ENCODE results near the gene ARHGAP29. TPM values are rescaled to one million over a fixed set of nuclear protein-coding genes. Genes with fewer than 3 reads are reported as not detected.

The ARHGAP29 gene
- total and polyA plus RNA-seq, 3 donors from 2014 or later = 24.9 to 41.7 (median 34.7) TPM

- Histone ChIP-seq H3K36me3 (ENCODE audit: low read depth, missing control alignments) (no peaks in the 10 kb centered on the region), H3K4me1 (peaks cover 5% of the 10 kb centered on the region), H3K27me3 (no peaks in the 10 kb centered on the region), H3K4me3 (no peak overlapping the region), H3K27ac (no peak overlapping the region), H3K9me3 (no peaks in the 10 kb centered on the region)
- WGBS, 2 donors = 52 to 65% methylated on average over 4 of the region's 4 CpGs
- intact Hi-C loops (cut with DNase I; ENCODE audit: low total_unique reads) = no loop called here
- DNase-seq = no peak
- TF ChIP-seq POLR2A (IDR thresholded peaks at IDR 0.05) (no peak), CTCF (IDR thresholded peaks at IDR 0.05) (no peak)
Measured at GRCh38 chr1:94273111-94273510, 35.7 kb upstream of the ARHGAP29 start.

GRCh38 chr1:94272388-94272787 lies 35.0 kb upstream of the ARHGAP29 start:
- H3K4me1 ChIP-seq = peaks cover 5% of the 10 kb centered on the region
- H3K27me3 ChIP-seq = no peaks in the 10 kb centered on the region
- H3K4me3 ChIP-seq = no peak overlapping the region
- TF ChIP-seq CTCF (IDR thresholded peaks at IDR 0.05) (no peak), POLR2A (IDR thresholded peaks at IDR 0.05) (no peak)
- DNase-seq = no peak
- intact Hi-C loops (cut with DNase I; ENCODE audit: low total_unique reads) = no loop called here
- no peaks in the 10 kb centered on the region for H3K9me3 ChIP-seq
- 82 to 100% methylated on average over 1 of the region's 1 CpG for WGBS, 2 donors
- no peaks in the 10 kb centered on the region for H3K36me3 ChIP-seq (ENCODE audit: low read depth, missing control alignments)
- H3K27ac ChIP-seq = no peak overlapping the region

- TF ChIP-seq POLR2A (IDR thresholded peaks at IDR 0.05) (no peak), CTCF (IDR thresholded peaks at IDR 0.05) (no peak)
- WGBS, 2 donors = 91 to 92% methylated on average over 2 of the region's 2 CpGs
- H3K36me3 ChIP-seq (ENCODE audit: low read depth, missing control alignments) = no peaks in the 10 kb centered on the region
- peaks cover 5% of the 10 kb centered on the region for H3K4me1 ChIP-seq
- H3K9me3 ChIP-seq = no peaks in the 10 kb centered on the region
- intact Hi-C loops (cut with DNase I; ENCODE audit: low total_unique reads) = no loop called here
- no peak overlapping the region for H3K4me3 ChIP-seq
- H3K27me3 ChIP-seq = no peaks in the 10 kb centered on the region
- H3K27ac ChIP-seq = no peak overlapping the region
- DNase-seq = no peak
Measured at GRCh38 chr1:94271373-94271772, 34.0 kb upstream of the ARHGAP29 start.

- DNase-seq = no peak
- Histone ChIP-seq H3K36me3 (ENCODE audit: low read depth, missing control alignments) (no peaks in the 10 kb centered on the region), H3K27ac (no peak overlapping the region), H3K4me3 (no peak overlapping the region), H3K27me3 (no peaks in the 10 kb centered on the region), H3K4me1 (peaks cover 5% of the 10 kb centered on the region), H3K9me3 (no peaks in the 10 kb centered on the region)
- intact Hi-C loops (cut with DNase I; ENCODE audit: low total_unique reads) = no loop called here
- WGBS, 2 donors = 89 to 97% methylated on average over 2 of the region's 2 CpGs
- TF ChIP-seq POLR2A (IDR thresholded peaks at IDR 0.05) (no peak), CTCF (IDR thresholded peaks at IDR 0.05) (no peak)
Measured at GRCh38 chr1:94270801-94271203, 33.4 kb upstream of the ARHGAP29 start.

- 96 to 100% methylated on average over 2 of the region's 2 CpGs for WGBS, 2 donors
- H3K9me3 ChIP-seq = no peaks in the 10 kb centered on the region
- intact Hi-C loops (cut with DNase I; ENCODE audit: low total_unique reads) = no loop called here
- DNase-seq = no peak
- H3K4me3 ChIP-seq = no peak overlapping the region
- H3K4me1 ChIP-seq = peaks cover 5% of the 10 kb centered on the region
- H3K27me3 ChIP-seq = no peaks in the 10 kb centered on the region
- H3K27ac ChIP-seq = no peak overlapping the region
- TF ChIP-seq CTCF (IDR thresholded peaks at IDR 0.05) (no peak), POLR2A (IDR thresholded peaks at IDR 0.05) (no peak)
- no peaks in the 10 kb centered on the region for H3K36me3 ChIP-seq (ENCODE audit: low read depth, missing control alignments)
Measured at GRCh38 chr1:94269921-94270320, 32.5 kb upstream of the ARHGAP29 start.
